ENCODE measurements around the gene DUSP18.

Gene DUSP18

DNA sequence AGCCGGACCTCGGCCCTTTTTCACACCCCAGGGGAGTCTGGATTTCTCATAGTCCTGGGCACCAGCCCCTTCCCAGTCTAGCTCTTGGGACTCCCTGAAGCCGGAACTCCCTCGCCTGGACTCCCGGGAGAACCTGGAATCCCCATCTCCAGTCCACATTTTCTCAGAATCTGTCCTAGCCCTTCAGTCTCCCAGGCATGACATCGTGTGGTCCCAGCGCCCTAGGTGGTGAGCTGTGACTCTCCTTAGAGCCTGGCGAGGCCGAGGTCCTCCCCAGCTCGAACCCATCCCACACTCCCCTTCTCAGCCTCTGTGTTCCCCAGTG, 673 bp upstream of the DUSP18 start:
- DNase-seq (ENCODE audit: low read depth, low spot score), result no peak
- Histone ChIP-seq H3K9ac (ENCODE audit: insufficient read length) (peak overlapping the region; percentile 43), H3K36me3 (ENCODE audit: insufficient read depth, low read length) (no peaks in the 10 kb centered on the region), H3K27ac (no peak overlapping the region), H3K4me3 (peak overlapping the region; percentile 84), H3K9me3 (ENCODE audit: low read depth, low read length) (no peaks in the 10 kb centered on the region)
- TF ChIP-seq FOXP2 (optimal IDR thresholded peaks at IDR 0.05; ENCODE audit: control extremely low read depth, extremely low read length, insufficient read depth), result no peak
- TF ChIP-seq POLR2AphosphoS5 (IDR thresholded peaks at IDR 0.05; ENCODE audit: borderline replicate concordance, low read depth, low read length), result no peak
- no peak for TF ChIP-seq EZH2 (IDR thresholded peaks at IDR 0.05)

DNA sequence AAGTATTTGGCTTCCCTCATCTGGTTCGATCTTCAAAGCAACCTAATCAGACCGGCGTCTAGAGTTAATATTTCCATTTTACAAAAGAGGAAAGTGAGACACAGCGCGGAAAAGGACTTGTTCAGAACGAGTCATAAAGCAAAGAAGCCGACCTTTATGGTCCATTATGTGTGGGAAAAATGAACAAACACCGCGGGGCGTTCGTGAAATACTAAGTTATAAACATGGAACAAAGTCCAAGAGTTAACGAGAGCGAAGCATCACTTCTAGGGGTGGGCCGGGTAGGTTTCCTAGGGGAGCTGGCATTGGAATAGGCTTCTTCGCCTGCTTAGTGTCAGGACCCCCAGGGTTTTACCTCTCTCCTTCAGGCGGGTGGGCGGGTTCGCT, 575 bp downstream of the DUSP18 start:
- no peaks in the 10 kb centered on the region for H3K36me3 ChIP-seq (ENCODE audit: insufficient read depth, low read length)

DNA sequence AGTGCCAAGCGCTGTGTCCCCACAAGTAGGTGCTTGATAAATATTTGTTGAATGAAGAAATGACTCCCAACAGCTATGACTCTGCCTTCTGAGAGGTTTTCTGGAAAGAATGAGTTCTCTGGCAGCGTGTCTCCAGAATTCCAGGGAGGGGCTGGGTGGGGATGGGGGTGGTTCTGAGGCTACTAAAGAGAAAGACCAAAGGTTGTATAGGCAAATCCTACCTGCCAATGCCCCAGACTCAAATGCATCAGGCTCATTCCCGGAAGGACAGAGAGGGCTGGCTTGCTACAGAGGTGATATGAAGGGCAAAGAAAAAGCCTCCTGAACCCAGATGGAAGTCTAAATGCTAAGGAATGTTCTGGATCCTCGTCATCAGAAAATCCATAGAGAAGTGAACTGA, 1.9 kb downstream of the DUSP18 start:
- Histone ChIP-seq H3K36me3 (ENCODE audit: insufficient read depth, low read length) (no peaks in the 10 kb centered on the region), H3K9me3 (ENCODE audit: low read depth, low read length) (no peaks in the 10 kb centered on the region), H3K27ac (no peak overlapping the region), H3K9ac (ENCODE audit: insufficient read length) (no peak overlapping the region), H3K4me3 (no peak overlapping the region)
- TF ChIP-seq EZH2 (IDR thresholded peaks at IDR 0.05), result no peak
- no peak for TF ChIP-seq POLR2AphosphoS5 (IDR thresholded peaks at IDR 0.05; ENCODE audit: borderline replicate concordance, low read depth, low read length)
- TF ChIP-seq FOXP2 (optimal IDR thresholded peaks at IDR 0.05; ENCODE audit: control extremely low read depth, extremely low read length, insufficient read depth), result no peak
- no peak for DNase-seq (ENCODE audit: low read depth, low spot score)

More for the DNA sequence above, 575 bp downstream of the DUSP18 start:
- Histone ChIP-seq H3K4me3 (peak overlapping the region; percentile 84), H3K27ac (no peak overlapping the region), H3K9ac (ENCODE audit: insufficient read length) (peak overlapping the region; percentile 27), H3K9me3 (ENCODE audit: low read depth, low read length) (no peaks in the 10 kb centered on the region)
- no peak for DNase-seq (ENCODE audit: low read depth, low spot score)
- TF ChIP-seq EZH2 (IDR thresholded peaks at IDR 0.05), result no peak

DNA sequence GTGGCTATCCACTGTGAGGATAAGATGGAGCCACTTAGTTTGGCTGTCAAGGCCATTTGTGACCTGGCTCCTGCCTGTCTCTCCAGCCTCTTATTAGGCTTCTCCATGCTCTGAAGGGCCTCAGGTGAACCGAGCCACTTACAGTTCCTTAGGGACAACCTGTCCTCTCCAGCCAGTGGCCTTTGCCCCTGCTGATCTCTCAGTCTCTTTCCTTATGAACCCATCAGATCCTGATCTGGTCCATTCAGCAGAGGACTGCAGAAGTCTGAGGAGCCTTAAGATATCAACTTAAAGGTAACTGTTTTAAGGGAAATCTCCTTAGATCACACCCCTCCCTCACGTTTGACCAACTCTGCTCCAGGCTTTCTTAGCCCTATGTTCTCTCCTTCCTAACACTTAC, 2.4 kb downstream of the DUSP18 start:
- H3K9me3 ChIP-seq (ENCODE audit: low read depth, low read length), result no peaks in the 10 kb centered on the region
- H3K9ac ChIP-seq (ENCODE audit: insufficient read length), result no peak overlapping the region
- TF ChIP-seq POLR2AphosphoS5 (IDR thresholded peaks at IDR 0.05; ENCODE audit: borderline replicate concordance, low read depth, low read length) (no peak), FOXP2 (optimal IDR thresholded peaks at IDR 0.05; ENCODE audit: control extremely low read depth, extremely low read length, insufficient read depth) (no peak), EZH2 (IDR thresholded peaks at IDR 0.05) (no peak)
- H3K36me3 ChIP-seq (ENCODE audit: insufficient read depth, low read length), result no peaks in the 10 kb centered on the region
- no peak overlapping the region for H3K4me3 ChIP-seq
- H3K27ac ChIP-seq, result no peak overlapping the region
- no peak for DNase-seq (ENCODE audit: low read depth, low spot score)

DNA sequence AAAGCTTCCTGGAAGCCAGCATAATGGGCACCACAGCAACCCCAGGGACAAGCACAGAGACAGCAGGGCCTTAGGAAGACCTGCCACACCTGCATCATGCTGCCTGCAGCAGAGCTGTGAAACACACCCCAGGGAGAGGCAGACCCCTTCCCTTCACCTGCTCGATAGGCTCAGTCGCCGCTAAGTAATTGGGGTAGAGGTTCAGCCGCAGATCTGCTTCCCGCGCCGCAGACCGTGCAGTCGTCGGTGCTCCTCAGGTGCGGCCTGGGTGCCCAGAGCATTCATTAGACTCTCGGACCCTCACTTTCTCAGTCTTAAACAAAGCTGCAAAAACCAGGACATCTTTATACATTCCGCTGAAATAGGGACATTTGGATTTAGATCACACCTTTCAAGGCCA, 2.9 kb downstream of the DUSP18 start:
- Histone ChIP-seq H3K9ac (ENCODE audit: insufficient read length) (no peak overlapping the region), H3K36me3 (ENCODE audit: insufficient read depth, low read length) (no peaks in the 10 kb centered on the region), H3K27ac (no peak overlapping the region), H3K9me3 (ENCODE audit: low read depth, low read length) (no peaks in the 10 kb centered on the region), H3K4me3 (no peak overlapping the region)
- no peak for DNase-seq (ENCODE audit: low read depth, low spot score)
- TF ChIP-seq EZH2 (IDR thresholded peaks at IDR 0.05), result no peak

DNA sequence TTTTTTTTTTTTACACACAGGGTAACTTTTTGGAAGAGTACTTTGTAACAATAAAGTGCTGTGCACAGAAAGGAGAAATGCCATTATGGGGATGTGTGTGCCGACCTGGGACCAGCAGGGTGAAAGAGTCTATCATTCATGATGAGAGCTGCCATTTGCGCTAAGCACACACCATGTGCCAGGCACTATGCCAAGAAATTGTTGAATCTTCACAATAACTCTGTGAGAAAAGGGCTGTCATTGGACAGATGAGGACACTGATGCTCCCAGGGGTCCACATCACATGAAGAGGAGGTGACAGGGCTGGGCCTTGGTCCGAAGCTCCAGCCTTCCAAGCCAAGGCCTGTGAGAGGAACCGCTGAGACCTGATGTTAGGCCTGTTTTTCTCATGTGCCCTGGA, 5.6 kb downstream of the DUSP18 start:
- no peak for TF ChIP-seq FOXP2 (optimal IDR thresholded peaks at IDR 0.05; ENCODE audit: control extremely low read depth, extremely low read length, insufficient read depth)
- no peak overlapping the region for H3K4me3 ChIP-seq
- no peak overlapping the region for H3K27ac ChIP-seq
- DNase-seq (ENCODE audit: low read depth, low spot score), result no peak
- no peaks in the 10 kb centered on the region for H3K9me3 ChIP-seq (ENCODE audit: low read depth, low read length)
- no peak overlapping the region for H3K9ac ChIP-seq (ENCODE audit: insufficient read length)
- H3K36me3 ChIP-seq (ENCODE audit: insufficient read depth, low read length), result no peaks in the 10 kb centered on the region

DNA sequence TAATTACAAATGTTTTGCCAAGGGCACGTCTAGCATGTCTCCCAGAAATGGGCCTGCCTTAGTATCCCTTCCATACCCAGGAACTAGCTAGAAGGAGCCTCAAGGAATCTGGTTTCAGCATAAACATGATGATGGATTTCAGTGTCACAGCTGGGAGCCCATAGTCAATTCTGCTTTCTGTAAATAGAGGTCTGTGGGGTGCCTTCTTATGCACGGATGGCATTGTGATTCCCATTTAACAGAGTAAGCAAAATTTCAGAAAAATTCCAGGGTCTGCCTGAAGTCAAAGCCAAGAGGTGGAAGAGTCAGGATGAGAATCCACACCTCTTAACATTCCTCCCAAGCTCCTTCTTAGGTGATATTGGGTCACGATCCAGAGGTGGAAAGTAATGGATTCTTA, 12.1 kb downstream of the DUSP18 start:
- peak; percentile 12 for DNase-seq (ENCODE audit: low read depth, low spot score)
- Histone ChIP-seq H3K27ac (no peak overlapping the region), H3K4me3 (no peak overlapping the region), H3K9me3 (ENCODE audit: low read depth, low read length) (no peaks in the 10 kb centered on the region), H3K36me3 (ENCODE audit: insufficient read depth, low read length) (no peaks in the 10 kb centered on the region), H3K9ac (ENCODE audit: insufficient read length) (no peak overlapping the region)
- no peak for TF ChIP-seq FOXP2 (optimal IDR thresholded peaks at IDR 0.05; ENCODE audit: control extremely low read depth, extremely low read length, insufficient read depth)

DNA sequence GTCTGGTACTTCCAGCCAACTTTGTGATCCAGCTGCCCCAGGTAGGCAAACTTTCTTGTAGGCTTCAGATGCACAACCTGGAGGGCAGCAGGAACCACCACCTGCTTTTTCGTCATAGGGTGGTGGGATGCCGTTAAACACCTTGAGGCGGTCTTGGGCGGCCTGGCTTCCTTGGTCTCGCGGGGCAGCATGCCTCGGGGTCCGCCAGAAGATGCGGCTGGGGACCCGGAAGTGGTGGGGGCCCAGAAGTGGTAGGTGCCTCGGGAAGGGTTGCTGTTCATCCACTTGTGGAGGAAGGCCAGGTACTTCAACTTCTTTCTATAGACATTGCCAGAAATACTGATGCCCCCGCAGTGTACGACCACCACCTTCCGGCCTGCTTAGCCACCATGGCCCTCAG, 13.3 kb downstream of the DUSP18 start:
- H3K9ac ChIP-seq (ENCODE audit: insufficient read length), result no peak overlapping the region
- H3K36me3 ChIP-seq (ENCODE audit: insufficient read depth, low read length), result no peaks in the 10 kb centered on the region
- H3K4me3 ChIP-seq, result no peak overlapping the region
- TF ChIP-seq EZH2 (IDR thresholded peaks at IDR 0.05), result no peak
- no peak for TF ChIP-seq FOXP2 (optimal IDR thresholded peaks at IDR 0.05; ENCODE audit: control extremely low read depth, extremely low read length, insufficient read depth)
- no peak for TF ChIP-seq POLR2AphosphoS5 (IDR thresholded peaks at IDR 0.05; ENCODE audit: borderline replicate concordance, low read depth, low read length)
- H3K9me3 ChIP-seq (ENCODE audit: low read depth, low read length), result no peaks in the 10 kb centered on the region
- no peak overlapping the region for H3K27ac ChIP-seq
- no peak for DNase-seq (ENCODE audit: low read depth, low spot score)

DNA sequence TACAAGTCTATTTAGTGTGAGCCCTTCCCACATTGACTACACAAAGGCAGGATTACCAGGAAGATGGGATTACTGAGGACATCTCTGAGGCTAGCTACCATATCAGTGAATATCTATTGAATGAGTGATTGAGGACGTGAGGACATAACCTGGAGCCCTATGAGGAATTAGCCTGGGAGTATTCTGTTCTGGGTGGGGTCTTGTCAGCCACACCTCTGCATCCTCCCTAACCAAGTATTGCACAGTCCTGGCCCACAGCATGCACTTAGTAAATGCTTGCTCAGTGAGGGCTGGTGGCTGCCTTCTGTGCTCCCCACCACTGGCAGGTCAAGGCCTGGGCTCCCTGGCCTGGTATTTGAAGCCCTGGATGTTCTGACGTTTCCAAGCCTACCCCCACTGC, 14.8 kb downstream of the DUSP18 start:
- H3K4me3 ChIP-seq, result no peak overlapping the region
- H3K9me3 ChIP-seq (ENCODE audit: low read depth, low read length), result no peaks in the 10 kb centered on the region
- no peaks in the 10 kb centered on the region for H3K36me3 ChIP-seq (ENCODE audit: insufficient read depth, low read length)
- H3K27ac ChIP-seq, result no peak overlapping the region
- DNase-seq (ENCODE audit: low read depth, low spot score), result no peak
- H3K9ac ChIP-seq (ENCODE audit: insufficient read length), result no peak overlapping the region
- TF ChIP-seq POLR2AphosphoS5 (IDR thresholded peaks at IDR 0.05; ENCODE audit: borderline replicate concordance, low read depth, low read length) (no peak), EZH2 (IDR thresholded peaks at IDR 0.05) (no peak), FOXP2 (optimal IDR thresholded peaks at IDR 0.05; ENCODE audit: control extremely low read depth, extremely low read length, insufficient read depth) (no peak)
